ENCODE results near the gene SEMA6C. TPM values are rescaled to one million over a fixed set of nuclear protein-coding genes. Genes with fewer than 3 reads are reported as not detected.

SEMA6C gene
- total and polyA plus RNA-seq, 2 of the 13 experiments (the other 11 are each of a cell fraction or from before 2014, with no cell fraction given), result 1.4 to 2.9 TPM

DNA sequence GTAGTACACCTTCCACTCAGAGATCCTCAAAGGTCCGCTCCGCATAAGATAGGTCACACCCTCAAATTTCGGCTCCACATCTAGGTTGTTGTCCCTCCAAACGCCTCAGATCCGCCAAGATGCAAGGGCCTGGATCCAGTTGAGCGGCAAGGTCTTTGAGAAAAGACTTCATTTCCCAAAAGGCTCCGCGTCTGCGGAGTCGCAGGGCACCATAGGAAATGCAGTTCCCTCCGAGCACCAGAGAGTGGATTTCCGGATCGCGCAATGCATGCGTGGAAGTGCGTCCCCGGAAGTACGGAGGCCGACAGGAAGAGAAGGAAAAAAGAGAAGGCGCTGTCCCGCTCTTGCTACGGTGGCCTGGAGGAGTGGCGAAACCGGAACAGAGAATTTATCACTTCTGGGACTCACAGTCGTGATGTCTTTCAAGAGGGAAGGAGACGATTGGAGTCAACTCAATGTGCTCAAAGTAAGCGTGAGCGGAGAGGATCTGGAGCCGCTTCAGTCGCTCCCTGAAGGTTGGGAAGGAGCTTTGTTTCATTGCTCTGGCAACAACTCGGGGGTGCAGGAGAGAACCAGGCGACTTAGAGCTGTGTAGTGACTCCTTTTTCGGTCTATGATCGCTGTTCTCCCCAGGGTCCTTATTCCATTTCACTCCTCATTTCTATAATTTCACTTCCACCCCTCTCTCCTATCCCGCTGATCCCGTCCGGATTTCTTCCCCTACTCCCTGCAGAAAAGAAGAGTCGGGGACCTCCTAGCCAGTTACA, 19.5 kb upstream of the SEMA6C start, which contains the start of the genes LYSMD1 and SCNM1 (continued):
- TF ChIP-seq, protein P1, sequence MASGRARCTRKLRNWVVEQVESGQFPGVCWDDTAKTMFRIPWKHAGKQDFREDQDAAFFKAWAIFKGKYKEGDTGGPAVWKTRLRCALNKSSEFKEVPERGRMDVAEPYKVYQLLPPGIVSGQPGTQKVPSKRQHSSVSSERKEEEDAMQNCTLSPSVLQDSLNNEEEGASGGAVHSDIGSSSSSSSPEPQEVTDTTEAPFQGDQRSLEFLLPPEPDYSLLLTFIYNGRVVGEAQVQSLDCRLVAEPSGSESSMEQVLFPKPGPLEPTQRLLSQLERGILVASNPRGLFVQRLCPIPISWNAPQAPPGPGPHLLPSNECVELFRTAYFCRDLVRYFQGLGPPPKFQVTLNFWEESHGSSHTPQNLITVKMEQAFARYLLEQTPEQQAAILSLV (CRISPR knock-in tag; IDR thresholded peaks at IDR 0.05; ENCODE audit: borderline replicate concordance), result peak; percentile 91; the same call in 1 of the 2 replicates
- TF ChIP-seq MXD4 (CRISPR knock-in tag; IDR thresholded peaks at IDR 0.05), result peak; percentile 50; the same call in 1 of the 2 replicates
- TF ChIP-seq HNRNPK (IDR thresholded peaks at IDR 0.05; ENCODE audit: low read depth, low read length, poor library complexity, severe bottlenecking), result no peak
- TF ChIP-seq SRY (CRISPR knock-in tag; IDR thresholded peaks at IDR 0.05), result peak; percentile 87; the same call in 1 of the 2 replicates
- TF ChIP-seq ZNF12 (CRISPR knock-in tag; IDR thresholded peaks at IDR 0.05), result peak; percentile 47; the same call in 1 of the 2 replicates
- no peak for TF ChIP-seq PHF5A (CRISPR knock-in tag; IDR thresholded peaks at IDR 0.05; ENCODE audit: low read depth, unreplicated experiment)
- TF ChIP-seq ZSCAN22 (CRISPR knock-in tag; IDR thresholded peaks at IDR 0.05), result no peak
- TF ChIP-seq RCOR2 (CRISPR knock-in tag; IDR thresholded peaks at IDR 0.05), result no peak
- no peak for TF ChIP-seq MBNL3 (CRISPR knock-in tag; conservative IDR thresholded peaks at IDR 0.05)
- TF ChIP-seq, protein P2, sequence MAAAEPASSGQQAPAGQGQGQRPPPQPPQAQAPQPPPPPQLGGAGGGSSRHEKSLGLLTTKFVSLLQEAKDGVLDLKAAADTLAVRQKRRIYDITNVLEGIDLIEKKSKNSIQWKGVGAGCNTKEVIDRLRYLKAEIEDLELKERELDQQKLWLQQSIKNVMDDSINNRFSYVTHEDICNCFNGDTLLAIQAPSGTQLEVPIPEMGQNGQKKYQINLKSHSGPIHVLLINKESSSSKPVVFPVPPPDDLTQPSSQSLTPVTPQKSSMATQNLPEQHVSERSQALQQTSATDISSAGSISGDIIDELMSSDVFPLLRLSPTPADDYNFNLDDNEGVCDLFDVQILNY (CRISPR knock-in tag; conservative IDR thresholded peaks at IDR 0.05), result no peak
- no peak for TF ChIP-seq ZNF775 (CRISPR knock-in tag; IDR thresholded peaks at IDR 0.05; ENCODE audit: borderline replicate concordance)
- TF ChIP-seq, protein P3, sequence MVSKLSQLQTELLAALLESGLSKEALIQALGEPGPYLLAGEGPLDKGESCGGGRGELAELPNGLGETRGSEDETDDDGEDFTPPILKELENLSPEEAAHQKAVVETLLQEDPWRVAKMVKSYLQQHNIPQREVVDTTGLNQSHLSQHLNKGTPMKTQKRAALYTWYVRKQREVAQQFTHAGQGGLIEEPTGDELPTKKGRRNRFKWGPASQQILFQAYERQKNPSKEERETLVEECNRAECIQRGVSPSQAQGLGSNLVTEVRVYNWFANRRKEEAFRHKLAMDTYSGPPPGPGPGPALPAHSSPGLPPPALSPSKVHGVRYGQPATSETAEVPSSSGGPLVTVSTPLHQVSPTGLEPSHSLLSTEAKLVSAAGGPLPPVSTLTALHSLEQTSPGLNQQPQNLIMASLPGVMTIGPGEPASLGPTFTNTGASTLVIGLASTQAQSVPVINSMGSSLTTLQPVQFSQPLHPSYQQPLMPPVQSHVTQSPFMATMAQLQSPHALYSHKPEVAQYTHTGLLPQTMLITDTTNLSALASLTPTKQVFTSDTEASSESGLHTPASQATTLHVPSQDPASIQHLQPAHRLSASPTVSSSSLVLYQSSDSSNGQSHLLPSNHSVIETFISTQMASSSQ (IDR thresholded peaks at IDR 0.05; ENCODE audit: low read depth), result peak; percentile 56; the same call in 1 of the 2 replicates
- TF ChIP-seq, protein P3 (CRISPR knock-in tag; IDR thresholded peaks at IDR 0.05; ENCODE audit: borderline replicate concordance), result peak; percentile 80
- TF ChIP-seq SAP130 (CRISPR knock-in tag; IDR thresholded peaks at IDR 0.05; ENCODE audit: low read depth), result peak; percentile 99
- peak; percentile 30; the same call in 1 of the 2 replicates for TF ChIP-seq MAFF (IDR thresholded peaks at IDR 0.05; ENCODE audit: low read depth, low read length)
- TF ChIP-seq, protein P4, sequence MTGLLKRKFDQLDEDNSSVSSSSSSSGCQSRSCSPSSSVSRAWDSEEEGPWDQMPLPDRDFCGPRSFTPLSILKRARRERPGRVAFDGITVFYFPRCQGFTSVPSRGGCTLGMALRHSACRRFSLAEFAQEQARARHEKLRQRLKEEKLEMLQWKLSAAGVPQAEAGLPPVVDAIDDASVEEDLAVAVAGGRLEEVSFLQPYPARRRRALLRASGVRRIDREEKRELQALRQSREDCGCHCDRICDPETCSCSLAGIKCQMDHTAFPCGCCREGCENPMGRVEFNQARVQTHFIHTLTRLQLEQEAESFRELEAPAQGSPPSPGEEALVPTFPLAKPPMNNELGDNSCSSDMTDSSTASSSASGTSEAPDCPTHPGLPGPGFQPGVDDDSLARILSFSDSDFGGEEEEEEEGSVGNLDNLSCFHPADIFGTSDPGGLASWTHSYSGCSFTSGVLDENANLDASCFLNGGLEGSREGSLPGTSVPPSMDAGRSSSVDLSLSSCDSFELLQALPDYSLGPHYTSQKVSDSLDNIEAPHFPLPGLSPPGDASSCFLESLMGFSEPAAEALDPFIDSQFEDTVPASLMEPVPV (CRISPR knock-in tag; IDR thresholded peaks at IDR 0.05), result no peak
- no peak for TF ChIP-seq MLLT10 (CRISPR knock-in tag; IDR thresholded peaks at IDR 0.05)
- no peak for TF ChIP-seq FOXO4 (CRISPR knock-in tag; conservative IDR thresholded peaks at IDR 0.05)
- peak; percentile 82 for TF ChIP-seq CBX5 (CRISPR knock-in tag; IDR thresholded peaks at IDR 0.05; ENCODE audit: borderline replicate concordance)
- peak; percentile 82; the same call in 1 of the 2 replicates for TF ChIP-seq DMAP1 (CRISPR knock-in tag; IDR thresholded peaks at IDR 0.05)
